NCI-H1436 (cell line): Measurements from ENCODE around the gene RUFY4.

ENCODE experiments used
- DNase-seq: peaks from one replicate; lab custom pipeline; 2025; lab: John Stamatoyannopoulos, UW

Gene RUFY4

GRCh38 chr2:218068721-218069334, at the start of gene RUFY4:
Gene RUFY4 (plus strand): TSS chr2:218069253. CDS start chr2:218070606, 1,353 bp downstream.
- peak; percentile 67 for DNase-seq

- DNase-seq, result no peak
Measured at GRCh38 chr2:218019411-218020060, 49.5 kb upstream of the RUFY4 start.

GRCh38 chr2:218020281-218020680, 48.8 kb upstream of the RUFY4 start:
- no peak for DNase-seq

- DNase-seq, result no peak
Measured at GRCh38 chr2:218020966-218021535, 48.0 kb upstream of the RUFY4 start.

- no peak for DNase-seq
Measured at GRCh38 chr2:218021536-218022071, 47.4 kb upstream of the RUFY4 start.

GRCh38 chr2:218022131-218022850, 46.8 kb upstream of the RUFY4 start:
- DNase-seq, result no peak

GRCh38 chr2:218022851-218023530, 46.1 kb upstream of the RUFY4 start:
- DNase-seq, result no peak

- DNase-seq, result no peak
Measured at GRCh38 chr2:218023636-218024035, 45.4 kb upstream of the RUFY4 start.

- no peak for DNase-seq
Measured at GRCh38 chr2:218024336-218024735, 44.7 kb upstream of the RUFY4 start.

- DNase-seq, result no peak
Measured at GRCh38 chr2:218024871-218025270, 44.2 kb upstream of the RUFY4 start.

- DNase-seq, result no peak
Measured at GRCh38 chr2:218026244-218026643, 42.8 kb upstream of the RUFY4 start.

- no peak for DNase-seq
Measured at GRCh38 chr2:218026676-218027425, 42.2 kb upstream of the RUFY4 start.

GRCh38 chr2:218027426-218028188, 41.4 kb upstream of the RUFY4 start:
- DNase-seq, result no peak

GRCh38 chr2:218028189-218028495, 40.9 kb upstream of the RUFY4 start:
- DNase-seq, result no peak

GRCh38 chr2:218028562-218029348, 40.3 kb upstream of the RUFY4 start:
- no peak for DNase-seq

- DNase-seq, result no peak
Measured at GRCh38 chr2:218029366-218030360, 39.4 kb upstream of the RUFY4 start.

GRCh38 chr2:218030409-218031195, 38.5 kb upstream of the RUFY4 start:
- DNase-seq, result no peak

- DNase-seq, result no peak
Measured at GRCh38 chr2:218031261-218031660, 37.8 kb upstream of the RUFY4 start.
